Stimulated activated naive B cell treated with anti-CD40 and anti-IgM and Interleukin-4, amounts not matched to agents 10 μg/mL and 1 μg/mL and 100 μg/mL, for 72 hours (primary cell): ENCODE measurements around the gene GPD2.

Experiments
- ATAC-seq, 2 donors: fragments of 150-1000 bp; cut with Tn5 transposase; replicated peaks; 2 replicates each; pipeline ENCODE4 v1.10.0; 2021; ENCODE audit warnings: moderate library complexity in 1 of 2
- DNase-seq: peaks from one replicate; pipeline ENCODE4 v3.0.0; 2021
- H3K27ac Mint-ChIP-seq: one replicate; pipeline ENCODE4 v1.8.0; 2022; ENCODE audit warnings: mild to moderate bottlenecking, mixed read lengths
- H3K27me3 Mint-ChIP-seq, 2 donors: one replicate each; pipeline ENCODE4 v1.8.0; 2022; ENCODE audit warnings: mixed read lengths in 2 of 2
- H3K36me3 Mint-ChIP-seq, 2 donors: one replicate each; pipeline ENCODE4 v1.8.0; 2022; ENCODE audit warnings: mixed read lengths in 2 of 2, mild to moderate bottlenecking in 1 of 2
- H3K4me1 Mint-ChIP-seq, 2 donors: one replicate each; pipeline ENCODE4 v1.8.0; 2022; ENCODE audit warnings: mixed read lengths in 2 of 2, mild to moderate bottlenecking in 1 of 2
- H3K4me3 Mint-ChIP-seq, 2 donors: one replicate each; pipeline ENCODE4 v1.8.0; 2022; ENCODE audit warnings: mild to moderate bottlenecking in 2 of 2, mixed read lengths in 2 of 2, moderate library complexity in 1 of 2
- H3K9me3 Mint-ChIP-seq, 2 donors: one replicate each; pipeline ENCODE4 v1.8.0; 2022; ENCODE audit warnings: mixed read lengths in 2 of 2, mild to moderate bottlenecking in 1 of 2

Gene GPD2

DNA sequence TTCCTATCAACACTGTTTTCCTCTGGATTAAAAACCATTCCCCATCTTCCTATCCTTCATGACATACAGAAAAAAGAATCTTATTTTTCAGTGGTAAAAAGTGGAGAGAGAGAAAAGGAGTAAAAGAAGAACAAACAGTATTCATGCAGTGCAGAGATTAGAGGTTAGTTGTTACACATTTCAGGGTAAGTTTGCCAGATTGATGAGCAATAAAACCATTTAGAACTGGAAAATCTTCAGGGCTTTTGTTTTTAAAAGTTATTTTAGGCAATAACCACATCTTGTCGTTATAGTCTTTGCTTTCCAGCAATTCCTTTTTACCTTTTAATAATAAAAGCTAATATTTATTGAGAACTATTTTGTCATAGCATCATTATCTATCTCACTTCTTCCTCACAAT lies 104.5 kb downstream of the GPD2 start:
- Mint-ChIP-seq H3K36me3 (peaks cover 17 to 34% of the 10 kb centered on the region in 2 donors), H3K27ac (no peak overlapping the region)

DNA sequence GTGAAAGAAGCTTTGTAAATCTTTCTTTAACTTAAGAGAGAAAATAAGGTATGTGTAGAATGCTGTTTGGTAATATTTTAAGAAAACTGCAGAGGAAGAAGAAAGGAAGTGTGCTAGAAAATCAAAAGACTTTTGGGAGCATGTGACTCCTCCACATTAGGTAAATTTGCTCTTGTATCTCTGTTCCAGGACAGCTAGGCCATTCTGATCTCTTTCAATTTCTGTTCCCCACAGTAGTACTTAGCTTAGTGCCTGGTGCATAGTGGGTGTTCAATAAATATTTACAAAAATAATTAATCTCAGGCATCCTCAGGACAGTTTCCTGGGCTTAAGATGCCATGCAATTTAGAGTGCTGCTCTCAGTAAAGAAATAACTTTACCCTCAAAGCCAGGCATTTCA lies 105.0 kb downstream of the GPD2 start:
- ATAC-seq = no peak
- peaks cover 20 to 34% of the 10 kb centered on the region in 2 donors for H3K36me3 Mint-ChIP-seq
- H3K27ac Mint-ChIP-seq = no peak overlapping the region

More for the DNA sequence above, 104.5 kb downstream of the GPD2 start:
- Mint-ChIP-seq H3K4me3 (no peak overlapping the region), H3K9me3 (peaks cover 0 to 4% of the 10 kb centered on the region in 2 donors), H3K4me1 (peaks cover 8 to 15% of the 10 kb centered on the region in 2 donors), H3K27me3 (no peaks in the 10 kb centered on the region)
- DNase-seq = no peak
- no peak for ATAC-seq

DNA sequence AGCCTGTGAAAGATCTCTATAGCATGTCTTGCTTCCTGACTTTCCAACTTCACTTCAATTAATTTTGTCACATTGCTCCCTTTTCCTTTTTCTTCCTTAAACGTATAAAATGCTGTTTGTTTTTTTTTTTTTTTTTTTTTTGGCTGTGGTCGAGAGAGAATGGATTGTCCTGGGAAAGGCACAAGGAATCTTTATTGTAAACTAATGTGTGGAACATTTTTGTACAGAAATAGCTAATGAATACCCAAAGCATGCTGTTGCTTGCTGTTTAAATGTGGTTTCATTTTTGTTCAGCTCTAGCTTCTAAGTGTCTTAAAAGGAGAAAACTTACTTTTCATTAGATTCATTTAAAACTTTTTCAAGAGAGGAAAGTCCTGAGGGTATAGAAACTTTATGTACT lies 105.5 kb downstream of the GPD2 start:
- Mint-ChIP-seq H3K4me1 (peaks cover 8 to 12% of the 10 kb centered on the region in 2 donors), H3K4me3 (no peak overlapping the region), H3K9me3 (peaks cover 0 to 4% of the 10 kb centered on the region in 2 donors), H3K27ac (no peak overlapping the region), H3K27me3 (no peaks in the 10 kb centered on the region), H3K36me3 (peaks cover 20 to 30% of the 10 kb centered on the region in 2 donors)
- no peak for DNase-seq
- no peak for ATAC-seq

More for the DNA sequence above, 105.0 kb downstream of the GPD2 start:
- H3K4me1 Mint-ChIP-seq = peaks cover 8 to 15% of the 10 kb centered on the region in 2 donors
- H3K4me3 Mint-ChIP-seq = no peak overlapping the region
- peaks cover 0 to 4% of the 10 kb centered on the region in 2 donors for H3K9me3 Mint-ChIP-seq
- H3K27me3 Mint-ChIP-seq = no peaks in the 10 kb centered on the region
- no peak for DNase-seq

DNA sequence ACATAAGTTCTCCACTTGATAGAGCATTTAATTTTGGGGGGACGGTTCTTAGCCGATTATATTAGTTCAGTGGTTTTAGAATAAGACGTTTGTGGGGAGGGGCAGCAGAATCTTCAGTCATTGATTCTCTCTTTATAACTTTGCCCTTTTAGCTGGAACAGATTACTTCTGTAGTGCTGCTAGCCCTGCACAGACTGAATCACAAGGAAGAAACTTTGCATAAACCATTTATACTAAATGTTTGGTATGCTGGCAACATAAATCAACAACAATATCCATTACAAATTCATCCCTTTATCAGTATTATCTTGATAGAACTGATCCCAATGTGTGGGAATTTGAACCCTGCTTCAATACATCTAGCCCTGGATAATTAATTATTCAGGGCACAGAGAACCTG lies 112.2 kb downstream of the GPD2 start:
- no peaks in the 10 kb centered on the region for H3K4me1 Mint-ChIP-seq
- H3K4me3 Mint-ChIP-seq = no peak overlapping the region

DNA sequence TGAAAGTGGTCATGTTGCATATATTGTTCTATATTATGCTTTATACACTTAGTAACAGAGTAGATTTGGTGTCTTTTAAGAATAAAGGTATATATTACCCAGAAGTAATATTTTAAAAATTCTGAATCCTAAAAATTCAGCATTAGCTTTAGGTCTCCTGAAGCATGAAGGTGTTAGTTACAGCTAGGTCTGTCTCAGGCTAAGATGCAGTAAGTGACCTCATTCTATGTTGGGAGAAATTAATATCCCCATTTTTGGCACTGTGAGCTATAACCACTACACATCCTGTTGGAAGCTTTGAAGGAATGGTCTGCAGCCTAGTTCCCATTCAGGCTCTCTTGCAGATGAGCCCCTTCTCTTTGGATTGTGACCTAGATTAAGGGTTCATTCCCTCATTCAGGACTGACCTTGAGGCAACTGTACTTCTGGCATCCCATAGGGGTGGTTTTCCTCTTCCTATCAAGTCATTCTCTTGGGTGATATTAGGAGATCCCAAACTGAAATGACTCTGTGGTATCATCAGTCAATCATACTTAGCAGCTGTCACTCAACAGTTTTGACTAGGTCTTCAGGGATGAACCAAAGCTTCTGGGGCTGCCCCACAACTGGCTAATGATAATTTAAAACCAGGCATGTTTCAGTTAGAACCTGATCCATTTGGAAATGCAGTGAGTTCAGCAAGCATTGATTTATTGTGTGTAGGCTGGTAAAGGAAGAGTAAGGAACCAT lies 117.7 kb downstream of the GPD2 start:
- H3K27me3 Mint-ChIP-seq = no peaks in the 10 kb centered on the region

More for the DNA sequence above, 112.2 kb downstream of the GPD2 start:
- Mint-ChIP-seq H3K27me3 (no peaks in the 10 kb centered on the region), H3K9me3 (no peaks in the 10 kb centered on the region), H3K27ac (no peak overlapping the region), H3K36me3 (peaks cover 9 to 20% of the 10 kb centered on the region in 2 donors)
- ATAC-seq = no peak
- DNase-seq = no peak

DNA sequence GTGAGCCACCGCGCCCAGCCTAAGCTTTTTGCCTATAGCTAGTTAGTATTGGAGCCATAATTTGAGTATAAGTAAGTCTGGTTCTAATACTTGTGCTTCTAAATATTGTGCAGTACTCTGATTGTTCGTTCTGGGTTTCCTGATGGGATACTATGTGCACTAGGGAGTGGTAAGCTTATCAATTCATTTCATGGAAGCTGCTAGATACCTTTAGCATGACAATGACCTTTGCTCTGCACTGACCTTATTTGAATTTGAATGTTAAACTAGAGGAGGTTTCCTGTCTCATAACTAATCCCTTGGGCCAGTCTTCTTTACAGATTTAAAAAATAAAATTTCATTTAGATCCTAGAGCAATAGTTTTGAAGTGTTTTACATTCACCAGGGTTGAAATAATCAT lies 125.1 kb downstream of the GPD2 start:
- H3K4me3 Mint-ChIP-seq = no peak overlapping the region
- peaks cover 16 to 20% of the 10 kb centered on the region in 2 donors for H3K36me3 Mint-ChIP-seq
- H3K9me3 Mint-ChIP-seq = no peaks in the 10 kb centered on the region
- ATAC-seq (no peak), DNase-seq (no peak)
- no peak overlapping the region for H3K27ac Mint-ChIP-seq
- no peaks in the 10 kb centered on the region for H3K4me1 Mint-ChIP-seq
- H3K27me3 Mint-ChIP-seq = no peaks in the 10 kb centered on the region

More for the DNA sequence above, 117.7 kb downstream of the GPD2 start:
- H3K4me1 Mint-ChIP-seq = no peaks in the 10 kb centered on the region
- no peak overlapping the region for H3K27ac Mint-ChIP-seq
- H3K36me3 Mint-ChIP-seq = peaks cover 20 to 27% of the 10 kb centered on the region in 2 donors
- H3K9me3 Mint-ChIP-seq = no peaks in the 10 kb centered on the region
- DNase-seq = no peak
- ATAC-seq = no peak
- no peak overlapping the region for H3K4me3 Mint-ChIP-seq

DNA sequence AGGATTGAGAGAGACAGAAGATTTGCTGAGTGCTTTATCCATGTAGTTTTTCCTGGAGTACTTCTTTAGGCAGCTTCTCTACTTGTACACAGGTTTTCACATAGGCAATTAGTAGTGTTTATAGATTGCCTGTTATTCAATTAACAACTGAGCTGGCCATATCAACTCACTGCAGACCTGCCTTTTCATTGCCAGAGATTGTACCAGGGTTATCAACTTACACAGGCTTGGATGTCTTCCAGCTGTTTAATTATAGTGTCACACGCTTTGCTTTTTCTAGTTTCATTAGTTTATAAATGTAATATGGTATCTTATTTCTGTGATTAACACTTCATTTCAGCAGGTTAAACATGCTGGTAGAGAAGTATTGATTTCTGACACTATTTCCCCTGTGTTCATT lies 125.9 kb downstream of the GPD2 start:
- no peak for ATAC-seq
- Mint-ChIP-seq H3K4me3 (no peak overlapping the region), H3K9me3 (no peaks in the 10 kb centered on the region), H3K27ac (no peak overlapping the region), H3K36me3 (peaks cover 14 to 19% of the 10 kb centered on the region in 2 donors), H3K27me3 (no peaks in the 10 kb centered on the region), H3K4me1 (no peaks in the 10 kb centered on the region)
- DNase-seq = no peak

DNA sequence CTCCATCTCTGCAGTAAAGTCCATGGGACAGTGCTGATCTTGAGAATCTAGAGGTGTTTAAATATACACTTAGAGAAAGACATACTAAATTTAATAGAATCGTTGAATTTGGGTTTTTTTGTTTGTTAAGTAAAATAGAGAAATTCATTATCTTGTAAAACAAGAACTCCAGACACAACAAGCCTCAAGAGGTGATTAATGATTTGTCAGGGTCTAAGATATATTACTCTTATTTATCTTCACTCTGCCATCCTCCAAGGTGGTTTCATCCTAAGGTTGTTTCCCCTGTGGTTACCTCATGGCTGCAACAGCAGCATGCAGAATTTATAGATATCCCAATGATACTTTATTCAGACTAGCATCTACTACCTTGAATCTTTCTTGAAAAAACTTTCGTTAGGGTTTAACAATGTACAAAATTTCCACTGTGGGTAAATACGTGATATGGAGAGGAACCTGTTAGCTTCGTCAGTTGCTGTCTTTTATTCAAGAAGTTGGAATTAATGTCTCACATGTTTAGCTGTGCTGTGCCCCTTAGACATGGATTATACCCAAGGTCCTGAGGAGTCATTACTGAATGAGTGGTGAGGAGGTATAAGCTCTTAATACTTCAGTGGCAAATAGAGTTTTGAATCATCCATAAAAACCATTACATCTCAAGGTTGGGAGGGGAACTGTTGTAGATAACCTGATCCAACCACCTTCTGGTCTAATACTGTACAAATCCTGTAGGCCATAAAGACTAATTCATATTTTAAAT lies 128.0 kb downstream of the GPD2 start:
- Mint-ChIP-seq H3K9me3 (no peaks in the 10 kb centered on the region), H3K36me3 (peaks cover 0 to 3% of the 10 kb centered on the region in 2 donors), H3K27me3 (no peaks in the 10 kb centered on the region), H3K4me3 (no peak overlapping the region), H3K27ac (no peak overlapping the region), H3K4me1 (no peaks in the 10 kb centered on the region)
- ATAC-seq (no peak), DNase-seq (no peak)

DNA sequence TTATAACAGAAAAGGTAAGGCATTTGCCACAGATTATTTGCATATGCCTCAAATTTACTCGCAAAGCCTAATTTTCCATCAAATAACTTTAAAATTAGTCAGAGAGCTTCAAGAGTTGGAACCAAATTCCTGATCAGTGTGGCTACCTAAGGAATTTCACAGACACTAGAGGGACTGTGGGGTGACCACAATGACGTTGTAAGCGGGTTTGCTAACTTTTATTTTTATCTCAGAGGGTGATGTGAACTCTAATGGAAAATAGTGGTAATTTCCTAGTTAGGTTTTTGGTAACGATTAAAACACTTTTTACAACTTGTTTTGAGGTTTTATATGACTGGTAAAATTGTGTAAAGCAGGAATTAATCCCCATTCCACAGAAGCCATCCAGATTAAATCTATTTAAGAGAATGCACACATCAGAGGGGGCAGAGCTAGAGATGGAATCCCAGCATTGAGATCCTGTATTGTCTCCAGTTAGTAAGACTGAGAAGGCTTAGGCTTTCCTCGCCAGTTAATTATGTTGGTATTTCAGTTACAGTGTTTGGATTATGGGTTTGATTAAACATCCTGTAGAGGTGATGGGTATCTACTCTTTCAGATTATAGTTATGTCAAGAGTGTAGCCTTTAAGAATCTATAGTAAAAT lies 129.0 kb downstream of the GPD2 start:
- no peak for DNase-seq
- Mint-ChIP-seq H3K4me1 (no peaks in the 10 kb centered on the region), H3K36me3 (peaks cover 3 to 4% of the 10 kb centered on the region in 2 donors), H3K9me3 (no peaks in the 10 kb centered on the region), H3K27me3 (no peaks in the 10 kb centered on the region), H3K4me3 (no peak overlapping the region), H3K27ac (no peak overlapping the region)
- no peak for ATAC-seq

DNA sequence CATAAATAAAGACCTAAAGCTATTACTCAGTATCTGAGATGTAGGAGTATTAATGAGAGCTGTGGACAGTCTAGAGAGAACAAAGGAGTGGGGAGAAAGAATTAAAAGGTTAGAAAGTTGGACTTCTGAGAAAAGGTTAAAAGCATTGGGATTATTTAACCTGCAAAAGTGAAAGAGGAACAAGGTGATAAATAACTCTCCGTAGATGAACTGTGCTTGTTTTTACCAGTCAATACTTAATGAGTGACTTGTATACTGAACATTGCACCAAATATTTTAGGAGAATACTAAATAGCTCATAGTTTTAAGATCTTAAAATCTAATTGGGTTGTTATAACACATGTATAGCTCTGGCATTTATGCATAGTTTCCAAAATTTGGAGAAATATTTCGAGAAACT lies 137.5 kb downstream of the GPD2 start:
- Mint-ChIP-seq H3K4me3 (peak overlapping the region; percentile 5 to 42), H3K27ac (peak overlapping the region; percentile 11), H3K9me3 (no peaks in the 10 kb centered on the region), H3K27me3 (no peaks in the 10 kb centered on the region), H3K36me3 (peaks cover 33 to 47% of the 10 kb centered on the region in 2 donors), H3K4me1 (peaks cover 7 to 26% of the 10 kb centered on the region in 2 donors)
- ATAC-seq = peak; percentile 43 to 49
- DNase-seq = no peak

DNA sequence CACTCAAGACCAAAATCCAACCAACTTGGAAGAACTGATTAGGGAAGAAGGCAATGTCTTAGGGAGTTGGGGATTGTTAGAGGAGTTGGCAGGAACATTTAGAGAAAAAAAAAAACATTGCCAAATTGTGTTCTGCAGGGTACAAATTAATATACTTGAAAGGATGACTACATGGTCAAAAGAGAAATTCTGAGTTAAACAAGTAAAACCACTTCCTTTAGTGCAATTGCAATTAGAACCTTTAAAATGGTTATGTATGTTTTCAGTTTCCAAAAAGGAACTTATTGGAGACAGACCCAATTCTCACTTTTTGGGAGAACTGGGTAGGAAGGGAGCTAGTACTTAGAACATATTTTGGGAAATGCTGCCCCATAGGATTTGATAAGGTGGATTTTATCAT lies 137.9 kb downstream of the GPD2 start:
- Mint-ChIP-seq H3K9me3 (no peaks in the 10 kb centered on the region), H3K4me3 (peak overlapping the region; percentile 5 to 42), H3K27ac (peak overlapping the region; percentile 11), H3K4me1 (peaks cover 7 to 26% of the 10 kb centered on the region in 2 donors), H3K27me3 (no peaks in the 10 kb centered on the region), H3K36me3 (peaks cover 33 to 47% of the 10 kb centered on the region in 2 donors)
- ATAC-seq (no peak), DNase-seq (no peak)

DNA sequence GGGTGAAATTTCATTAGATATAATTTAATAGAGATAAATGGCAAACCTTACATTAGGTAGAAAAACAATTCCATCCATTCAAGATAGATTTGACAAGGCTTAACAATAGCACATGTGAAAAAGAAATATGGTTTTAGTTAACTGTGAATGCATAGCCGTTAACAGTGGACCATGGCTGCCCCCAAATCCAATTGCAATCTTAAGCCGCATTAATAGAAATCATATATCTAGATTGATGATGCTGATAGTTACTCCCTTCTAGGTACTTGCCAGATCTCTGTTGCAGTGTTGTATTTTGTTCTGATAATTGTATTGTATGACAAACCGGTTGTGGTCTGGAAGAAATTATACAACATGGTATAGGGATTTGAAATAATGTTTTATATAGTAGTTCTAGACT lies 139.8 kb downstream of the GPD2 start:
- no peak for DNase-seq
- Mint-ChIP-seq H3K4me3 (no peak overlapping the region), H3K36me3 (peaks cover 26 to 48% of the 10 kb centered on the region in 2 donors), H3K27ac (no peak overlapping the region), H3K27me3 (no peaks in the 10 kb centered on the region), H3K4me1 (peaks cover 7 to 26% of the 10 kb centered on the region in 2 donors), H3K9me3 (no peaks in the 10 kb centered on the region)
- no peak for ATAC-seq

DNA sequence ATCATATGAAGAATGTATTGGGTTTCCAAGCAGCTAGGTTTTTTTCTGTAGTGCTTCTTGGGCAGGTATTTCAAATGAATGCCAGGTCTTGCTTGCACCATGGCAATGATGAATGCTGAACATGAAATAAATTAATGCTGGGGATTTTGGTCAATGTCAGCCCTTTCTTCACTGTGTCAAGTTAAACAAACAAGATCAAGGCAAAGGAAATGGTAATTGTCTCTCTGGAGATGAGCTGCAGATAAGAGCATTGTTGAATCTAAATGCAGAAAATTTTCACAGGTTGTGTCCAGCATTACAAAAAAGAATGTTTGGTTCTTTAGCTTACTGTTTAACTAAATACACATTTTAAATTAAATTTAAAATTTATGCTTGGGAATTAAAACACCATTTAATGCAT lies 144.3 kb downstream of the GPD2 start:
- no peak overlapping the region for H3K4me3 Mint-ChIP-seq
- H3K27me3 Mint-ChIP-seq = no peaks in the 10 kb centered on the region
- H3K27ac Mint-ChIP-seq = no peak overlapping the region
- no peaks in the 10 kb centered on the region for H3K9me3 Mint-ChIP-seq
- ATAC-seq = no peak
- DNase-seq = no peak
- H3K36me3 Mint-ChIP-seq = peaks cover 14 to 32% of the 10 kb centered on the region in 2 donors
- peaks cover 0 to under 1% of the 10 kb centered on the region in 2 donors for H3K4me1 Mint-ChIP-seq

DNA sequence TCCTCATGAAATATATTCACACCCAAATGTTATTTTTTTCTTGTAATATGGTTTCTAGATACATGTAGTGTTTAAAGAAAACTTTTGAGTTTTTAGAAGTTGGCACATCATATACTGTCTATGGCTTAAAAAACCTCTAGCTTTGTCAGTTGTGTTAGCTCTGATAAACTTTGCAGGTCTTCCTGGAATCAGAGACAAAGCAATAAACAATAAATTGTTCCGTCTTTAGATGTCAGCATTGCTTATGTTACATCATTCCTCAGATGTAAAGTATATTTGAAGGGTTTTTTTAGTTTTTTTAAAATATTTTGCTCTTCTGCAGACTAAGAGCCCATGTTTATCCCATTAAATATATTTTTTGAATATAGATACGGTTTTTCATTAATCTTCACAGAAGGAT lies 145.1 kb downstream of the GPD2 start:
- peaks cover 14 to 32% of the 10 kb centered on the region in 2 donors for H3K36me3 Mint-ChIP-seq
- ATAC-seq (no peak), DNase-seq (no peak)
- H3K27ac Mint-ChIP-seq = no peak overlapping the region
- no peak overlapping the region for H3K4me3 Mint-ChIP-seq
- H3K27me3 Mint-ChIP-seq = no peaks in the 10 kb centered on the region
- H3K9me3 Mint-ChIP-seq = no peaks in the 10 kb centered on the region
- peaks cover 0 to 1% of the 10 kb centered on the region in 2 donors for H3K4me1 Mint-ChIP-seq
